Left ventricle myocardium inferior (tissue), 1 donor: ENCODE data around the gene LRRFIP1. TPM values are rescaled to one million over a fixed set of nuclear protein-coding genes. Genes with fewer than 3 reads are reported as not detected.
A peak's percentile ranks its signal among the peaks of the same experiment; 100 is the strongest.

Experiments
- DNase-seq: peaks from one replicate; pipeline ENCODE4 v3.0.0-alpha.2; 2020
- H3K27ac ChIP-seq: fragments of 200-600 bp; replicated peaks from 2 replicates; pipeline ENCODE4 v1.8.0; 2021
- H3K27me3 ChIP-seq: fragments of 200-600 bp; 2 replicates; pipeline ENCODE4 v1.8.0; 2021; ENCODE audit warnings: low read depth
- H3K36me3 ChIP-seq: fragments of 200-600 bp; 2 replicates; pipeline ENCODE4 v1.8.0; 2021
- H3K4me1 ChIP-seq: fragments of 200-600 bp; 2 replicates; pipeline ENCODE4 v1.8.0; 2021
- H3K4me3 ChIP-seq: fragments of 200-600 bp; 2 replicates; pipeline ENCODE4 v1.8.0; 2021; ENCODE audit warnings: mild to moderate bottlenecking, moderate library complexity
- H3K9me3 ChIP-seq: fragments of 200-600 bp; replicated peaks from 2 replicates; pipeline ENCODE4 v1.8.0; 2021
- CTCF ChIP-seq: fragments of 200-600 bp; IDR thresholded peaks from 2 replicates; pipeline ENCODE4 v1.8.0; 2021; ENCODE audit warnings: antibody characterized with exemption, mild to moderate bottlenecking, borderline replicate concordance
- intact Hi-C: fragments of 100-400 bp; cut with micrococcal nuclease; formaldehyde crosslinking; loops from one replicate; pipeline ENCODE4 v1.11.0; 2022
- total RNA-seq: library from RNA; stranded (reverse); fragmentation: NEBNext Ultra II Directional; extraction: Animal tissue kit (Norgen Biotek cat#: 25700); gene quantifications from one replicate; pipeline ENCODE4 v1.2.1, GENCODE V29; 2021
- donor health status: DM: no; HTN: yes; CAD: no; lungs with severe emphysema.

The LRRFIP1 gene
- total RNA-seq, 1 donor from 2014 or later, result 97.1 TPM

- intact Hi-C loops, result no loop called here
- H3K27me3 ChIP-seq, result no peaks in the 10 kb centered on the region
- H3K4me3 ChIP-seq, result peak overlapping the region; percentile 94
- no peaks in the 10 kb centered on the region for H3K9me3 ChIP-seq
- H3K36me3 ChIP-seq, result no peaks in the 10 kb centered on the region
- peak; percentile 96 for DNase-seq
- peaks cover 95% of the 10 kb centered on the region for H3K4me1 ChIP-seq
- peak overlapping the region; percentile 94 for H3K27ac ChIP-seq
- TF ChIP-seq CTCF, result peak; percentile 9
Observed at GRCh38 chr2:237691908-237692600, 64.7 kb downstream of the LRRFIP1 start.

GRCh38 chr2:237692601-237693290, 65.4 kb downstream of the LRRFIP1 start:
- H3K9me3 ChIP-seq, result no peaks in the 10 kb centered on the region
- H3K27me3 ChIP-seq, result no peaks in the 10 kb centered on the region
- H3K36me3 ChIP-seq, result no peaks in the 10 kb centered on the region
- TF ChIP-seq CTCF, result no peak
- H3K27ac ChIP-seq, result peak overlapping the region; percentile 94
- DNase-seq, result peak; percentile 43
- H3K4me1 ChIP-seq, result peaks cover 95% of the 10 kb centered on the region
- intact Hi-C loops, result no loop called here
- H3K4me3 ChIP-seq, result peak overlapping the region; percentile 94

- intact Hi-C loops, result no loop called here
Observed at GRCh38 chr2:237693291-237693994, 66.1 kb downstream of the LRRFIP1 start.

GRCh38 chr2:237694415-237695194, 67.2 kb downstream of the LRRFIP1 start:
- H3K27ac ChIP-seq, result peak overlapping the region; percentile 94
- DNase-seq, result no peak
- H3K27me3 ChIP-seq, result no peaks in the 10 kb centered on the region
- intact Hi-C loops, result loop anchor here (5.0 kb wide), 1 partner anchor 38 kb away; no protein-coding TSS in a partner anchor
- H3K4me3 ChIP-seq, result peak overlapping the region; percentile 94
- TF ChIP-seq CTCF, result no peak
- no peaks in the 10 kb centered on the region for H3K9me3 ChIP-seq
- no peaks in the 10 kb centered on the region for H3K36me3 ChIP-seq
- peaks cover 95% of the 10 kb centered on the region for H3K4me1 ChIP-seq

More at GRCh38 chr2:237693291-237693994, 66.1 kb downstream of the LRRFIP1 start:
- no peaks in the 10 kb centered on the region for H3K36me3 ChIP-seq
- peaks cover 95% of the 10 kb centered on the region for H3K4me1 ChIP-seq
- no peaks in the 10 kb centered on the region for H3K27me3 ChIP-seq
- no peaks in the 10 kb centered on the region for H3K9me3 ChIP-seq
- H3K27ac ChIP-seq, result peak overlapping the region; percentile 94
- peak overlapping the region; percentile 94 for H3K4me3 ChIP-seq
- DNase-seq, result no peak
- no peak for TF ChIP-seq CTCF
